Lower lobe of right lung (tissue), 2 donors: ENCODE measurements around the gene ISG20L2. TPM values are rescaled to one million over a fixed set of nuclear protein-coding genes. Genes with fewer than 3 reads are reported as not detected.

Source experiments
- ATAC-seq, 2 donors: fragments of 200-7000 bp; cut with Tn5 transposase; one replicate each; pipeline ENCODE4 v1.9.1; 2020 to 2022; ENCODE audit warnings: mild to moderate bottlenecking in 2 of 2, moderate library complexity in 2 of 2
- DNase-seq: peaks from one replicate; pipeline ENCODE4 v3.0.0-alpha.2; 2020
- H3K27ac ChIP-seq: fragments of 200-600 bp; one replicate; pipeline ENCODE4 v1.8.0; 2022
- H3K27me3 ChIP-seq: fragments of 200-600 bp; one replicate; pipeline ENCODE4 v1.8.0; 2022; ENCODE audit warnings: low read depth
- H3K36me3 ChIP-seq: fragments of 200-600 bp; one replicate; pipeline ENCODE4 v1.8.0; 2022; ENCODE audit warnings: mild to moderate bottlenecking
- H3K4me1 ChIP-seq: fragments of 200-600 bp; one replicate; pipeline ENCODE4 v1.8.0; 2022
- H3K4me3 ChIP-seq: fragments of 200-600 bp; one replicate; pipeline ENCODE4 v1.8.0; 2022; ENCODE audit warnings: mild to moderate bottlenecking
- H3K9me3 ChIP-seq: fragments of 200-600 bp; one replicate; pipeline ENCODE4 v1.8.0; 2022
- intact Hi-C: fragments of 100-400 bp; cut with DNase I; formaldehyde crosslinking; loops from one replicate; pipeline ENCODE4 v1.11.0; 2022
- total RNA-seq: library from RNA; stranded (reverse); fragmentation: NEBNext Ultra II Directional; extraction: Animal tissue kit (Norgen Biotek cat#: 25700); gene quantifications from one replicate; pipeline ENCODE4 v1.2.1, GENCODE V29; 2021
- TF ChIP-seq, protein P1 (sequence below): fragments of 200-600 bp; IDR thresholded peaks from one replicate; pipeline ENCODE4 v1.8.0; 2022; ENCODE audit warnings: antibody characterized with exemption, mild to moderate bottlenecking
- donor health status: DM: no; HTN: yes; CAD: no; lungs with severe emphysema.

ISG20L2 gene
- total RNA-seq, 1 donor from 2014 or later, result 22.6 TPM

DNA sequence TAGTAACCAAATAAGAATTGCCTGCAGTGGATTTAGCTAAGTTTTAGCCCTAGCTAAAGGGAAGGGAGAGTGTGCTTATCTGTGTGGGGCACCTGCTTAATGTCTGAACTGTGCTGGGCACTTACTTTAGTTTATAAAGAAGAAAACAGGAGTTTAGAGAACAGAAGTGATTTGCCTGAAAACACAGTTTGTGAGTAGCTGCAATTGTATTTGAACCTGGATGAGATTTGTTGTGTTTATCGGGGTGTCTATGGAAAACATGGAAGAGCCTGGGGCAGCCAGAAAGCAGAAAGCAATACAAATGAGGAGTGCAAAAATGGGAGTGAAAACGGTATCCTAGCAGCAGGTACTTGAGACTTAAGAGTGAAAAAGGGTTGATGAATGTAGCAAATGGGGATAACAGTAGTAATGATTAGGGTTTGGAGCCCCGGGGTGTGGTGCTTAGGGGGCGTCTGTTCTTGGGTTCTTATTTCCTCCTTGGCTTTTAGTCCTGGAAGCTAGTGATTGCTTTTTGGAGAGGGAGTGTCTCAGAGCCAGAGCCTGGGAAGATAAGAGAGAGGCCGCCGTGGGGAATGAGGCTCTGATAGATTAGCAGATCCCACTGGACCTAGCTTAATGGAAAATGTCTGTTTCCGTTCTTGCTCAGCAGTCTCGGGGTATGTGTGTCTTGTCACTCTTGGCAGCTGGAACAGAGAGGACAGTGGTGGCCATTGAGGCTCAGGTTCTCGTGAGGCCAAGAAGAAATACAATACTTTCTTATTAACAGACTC is 44.3 kb upstream of the ISG20L2 start:
- Histone ChIP-seq H3K27me3 (no peaks in the 10 kb centered on the region), H3K4me1 (peaks cover 52% of the 10 kb centered on the region), H3K27ac (no peak overlapping the region), H3K36me3 (peaks cover 34% of the 10 kb centered on the region), H3K4me3 (no peak overlapping the region), H3K9me3 (no peaks in the 10 kb centered on the region)
- intact Hi-C loops, result no loop called here
- TF ChIP-seq, protein P1, sequence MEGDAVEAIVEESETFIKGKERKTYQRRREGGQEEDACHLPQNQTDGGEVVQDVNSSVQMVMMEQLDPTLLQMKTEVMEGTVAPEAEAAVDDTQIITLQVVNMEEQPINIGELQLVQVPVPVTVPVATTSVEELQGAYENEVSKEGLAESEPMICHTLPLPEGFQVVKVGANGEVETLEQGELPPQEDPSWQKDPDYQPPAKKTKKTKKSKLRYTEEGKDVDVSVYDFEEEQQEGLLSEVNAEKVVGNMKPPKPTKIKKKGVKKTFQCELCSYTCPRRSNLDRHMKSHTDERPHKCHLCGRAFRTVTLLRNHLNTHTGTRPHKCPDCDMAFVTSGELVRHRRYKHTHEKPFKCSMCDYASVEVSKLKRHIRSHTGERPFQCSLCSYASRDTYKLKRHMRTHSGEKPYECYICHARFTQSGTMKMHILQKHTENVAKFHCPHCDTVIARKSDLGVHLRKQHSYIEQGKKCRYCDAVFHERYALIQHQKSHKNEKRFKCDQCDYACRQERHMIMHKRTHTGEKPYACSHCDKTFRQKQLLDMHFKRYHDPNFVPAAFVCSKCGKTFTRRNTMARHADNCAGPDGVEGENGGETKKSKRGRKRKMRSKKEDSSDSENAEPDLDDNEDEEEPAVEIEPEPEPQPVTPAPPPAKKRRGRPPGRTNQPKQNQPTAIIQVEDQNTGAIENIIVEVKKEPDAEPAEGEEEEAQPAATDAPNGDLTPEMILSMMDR, result no peak
- DNase-seq (no peak), ATAC-seq (no peak)

DNA sequence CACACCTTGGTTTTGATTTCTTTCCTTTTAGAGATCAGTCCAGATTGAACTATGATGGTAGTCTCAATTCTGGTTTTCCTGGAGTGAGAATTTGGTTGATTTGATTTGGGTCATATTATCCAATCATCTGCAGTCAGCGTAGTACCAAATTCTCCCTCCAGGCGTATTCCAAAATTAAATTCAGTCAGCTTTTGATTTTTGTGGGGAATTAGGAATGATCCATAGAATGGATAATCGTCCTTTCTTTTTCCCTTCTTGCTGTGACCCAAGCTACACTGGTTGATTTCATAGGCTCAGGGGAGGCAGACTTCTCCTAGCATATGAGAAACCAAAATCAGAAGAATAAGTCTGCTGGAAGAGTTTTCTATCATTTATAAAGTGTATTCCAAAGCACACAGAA is 43.7 kb upstream of the ISG20L2 start:
- no peak overlapping the region for H3K4me3 ChIP-seq
- DNase-seq, result no peak
- peaks cover 45% of the 10 kb centered on the region for H3K4me1 ChIP-seq
- H3K27me3 ChIP-seq, result no peaks in the 10 kb centered on the region
- intact Hi-C loops, result no loop called here
- no peak for ATAC-seq
- H3K27ac ChIP-seq, result no peak overlapping the region
- H3K9me3 ChIP-seq, result no peaks in the 10 kb centered on the region
- TF ChIP-seq, protein P1, result no peak
- H3K36me3 ChIP-seq, result peaks cover 34% of the 10 kb centered on the region

GRCh38 chr1:156768610-156769295 is 40.2 kb upstream of the ISG20L2 start:
- peaks cover 22% of the 10 kb centered on the region for H3K36me3 ChIP-seq
- H3K4me3 ChIP-seq, result peak overlapping the region; percentile 96
- no peaks in the 10 kb centered on the region for H3K9me3 ChIP-seq
- no peak overlapping the region for H3K27ac ChIP-seq
- H3K27me3 ChIP-seq, result no peaks in the 10 kb centered on the region
- TF ChIP-seq, protein P1, result no peak
- intact Hi-C loops, result no loop called here
- no peak for ATAC-seq
- no peak for DNase-seq
- H3K4me1 ChIP-seq, result peaks cover 47% of the 10 kb centered on the region

GRCh38 chr1:156767879-156768604 is 39.5 kb upstream of the ISG20L2 start:
- Histone ChIP-seq H3K36me3 (peaks cover 22% of the 10 kb centered on the region), H3K4me1 (peaks cover 42% of the 10 kb centered on the region), H3K4me3 (peak overlapping the region; percentile 96), H3K9me3 (no peaks in the 10 kb centered on the region), H3K27ac (peak overlapping the region; percentile 96), H3K27me3 (no peaks in the 10 kb centered on the region)
- peak; percentile 29 to 36 for ATAC-seq
- TF ChIP-seq, protein P1, result no peak
- intact Hi-C loops, result no loop called here
- peak; percentile 63 for DNase-seq

DNA sequence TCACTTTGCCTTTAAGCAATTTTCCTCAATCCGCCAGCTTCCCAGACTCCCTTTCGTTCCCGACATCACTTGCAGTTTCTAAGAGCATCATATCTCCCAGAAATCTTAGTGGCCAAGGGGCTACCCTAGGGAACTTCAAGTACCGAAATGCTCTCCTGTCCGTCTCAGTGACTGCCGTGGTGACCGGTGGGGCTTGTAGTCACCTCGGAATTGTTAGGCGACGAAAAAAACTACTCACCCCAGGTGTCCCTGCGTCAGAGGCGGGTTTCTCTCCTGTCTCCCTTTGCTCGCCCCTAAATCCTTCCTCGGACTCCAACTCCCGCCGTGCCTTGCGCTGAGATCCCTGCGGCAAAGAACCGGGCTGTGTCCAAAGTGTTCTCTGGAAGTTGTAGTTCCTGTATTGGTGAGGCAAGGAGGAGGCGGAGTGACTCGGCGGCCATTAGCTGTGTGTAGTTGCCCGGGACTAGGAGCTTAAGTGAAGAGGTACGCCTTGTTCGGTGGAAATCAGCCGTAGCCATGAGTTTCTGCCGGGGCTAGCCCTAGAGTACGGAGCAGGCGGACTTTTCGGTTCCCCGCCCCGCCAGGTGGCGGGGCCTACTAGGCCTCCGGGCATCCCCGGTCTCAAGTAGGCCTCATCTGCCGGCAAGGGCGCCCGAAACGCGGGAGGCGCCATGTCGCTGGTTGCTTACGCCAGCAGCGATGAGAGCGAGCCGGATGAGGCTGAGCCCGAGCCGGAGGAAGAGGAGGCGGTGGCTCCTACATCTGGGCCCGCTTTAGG is 38.7 kb upstream of the ISG20L2 start, which contains the start of gene PRCC:
TSS of gene PRCC (plus strand) at position 435 of the 778 bp plus-strand sequence. CDS start at position 672, 237 bp downstream.
- Histone ChIP-seq H3K36me3 (peaks cover 18% of the 10 kb centered on the region), H3K27ac (peak within 1 kb of the TSS; percentile 96), H3K4me3 (peak within 1 kb of the TSS; percentile 96), H3K27me3 (no peaks in the 10 kb centered on the region), H3K4me1 (peaks cover 34% of the 10 kb centered on the region), H3K9me3 (no peaks in the 10 kb centered on the region)
- TF ChIP-seq, protein P1, result no peak
- DNase-seq (peak; percentile 98), ATAC-seq (peak; percentile 98)
- intact Hi-C loops, result no loop called here
